Forelimb muscle (tissue), 1 donor: ENCODE data around the gene BCL11A. TPM values are rescaled to one million over a fixed set of nuclear protein-coding genes. Genes with fewer than 3 reads are reported as not detected.

Experiments used
- DNase-seq: peaks from one replicate; pipeline ENCODE4 v3.0.0-alpha.2; 2013; ENCODE audit warnings: low read depth
- polyA plus RNA-seq: library from polyadenylated mRNA; unstranded; fragments of 120-200 nt; gene quantifications from one replicate; pipeline ENCODE4 v1.2.1, GENCODE V29; 2013; ENCODE audit not compliant: insufficient read length

Gene BCL11A
- polyA plus RNA-seq, 1 donor: 4.9 TPM

- DNase-seq: no peak
Measured at GRCh38 chr2:60527762-60528161, 25.7 kb downstream of the BCL11A start.

GRCh38 chr2:60526623-60527022 is 26.8 kb downstream of the BCL11A start:
- no peak for DNase-seq

GRCh38 chr2:60525899-60526298 is 27.6 kb downstream of the BCL11A start:
- no peak for DNase-seq

- DNase-seq: no peak
Measured at GRCh38 chr2:60524874-60525273, 28.6 kb downstream of the BCL11A start.

- DNase-seq: no peak
Measured at GRCh38 chr2:60523963-60524362, 29.5 kb downstream of the BCL11A start.

- no peak for DNase-seq
Measured at GRCh38 chr2:60522462-60522861, 31.0 kb downstream of the BCL11A start.

- no peak for DNase-seq
Measured at GRCh38 chr2:60521626-60522025, 31.8 kb downstream of the BCL11A start.

GRCh38 chr2:60520917-60521539 is 32.4 kb downstream of the BCL11A start:
- no peak for DNase-seq

GRCh38 chr2:60520151-60520876 is 33.1 kb downstream of the BCL11A start:
- no peak for DNase-seq

- DNase-seq: no peak
Measured at GRCh38 chr2:60519231-60519863, 34.1 kb downstream of the BCL11A start.

GRCh38 chr2:60518567-60518966 is 34.9 kb downstream of the BCL11A start:
- no peak for DNase-seq

GRCh38 chr2:60517446-60517845 is 36.0 kb downstream of the BCL11A start:
- no peak for DNase-seq

GRCh38 chr2:60516826-60517225 is 36.6 kb downstream of the BCL11A start:
- no peak for DNase-seq

GRCh38 chr2:60516383-60516811 is 37.1 kb downstream of the BCL11A start:
- DNase-seq: no peak

GRCh38 chr2:60515721-60516226 is 37.7 kb downstream of the BCL11A start:
- no peak for DNase-seq

- no peak for DNase-seq
Measured at GRCh38 chr2:60513996-60514395, 39.5 kb downstream of the BCL11A start.

- no peak for DNase-seq
Measured at GRCh38 chr2:60513191-60513590, 40.3 kb downstream of the BCL11A start.

- DNase-seq: no peak
Measured at GRCh38 chr2:60512641-60513040, 40.8 kb downstream of the BCL11A start.

- DNase-seq: no peak
Measured at GRCh38 chr2:60512062-60512622, 41.3 kb downstream of the BCL11A start.

GRCh38 chr2:60510713-60511112 is 42.7 kb downstream of the BCL11A start:
- no peak for DNase-seq

- DNase-seq: no peak
Measured at GRCh38 chr2:60509066-60509465, 44.4 kb downstream of the BCL11A start.

GRCh38 chr2:60508339-60508917 is 45.0 kb downstream of the BCL11A start:
- DNase-seq: no peak
